ENCODE data around the gene CDK5RAP3.
A peak's percentile ranks its signal among the peaks of the same experiment; 100 is the strongest.

Gene CDK5RAP3

GRCh38 chr17:47941246-47942095, 29.4 kb upstream of the CDK5RAP3 start, which contains the start of gene PNPO (continued):
- TF ChIP-seq ZBTB8A (tag by site-specific recombination; IDR thresholded peaks at IDR 0.05) (peak; percentile 68; the same call in 1 of the 2 replicates), ZBTB21 (tag by site-specific recombination; IDR thresholded peaks at IDR 0.05) (0 out of 2 replicates have a peak, but pooled peaks have one; percentile 50), ZNF121 (tag by site-specific recombination; IDR thresholded peaks at IDR 0.05) (no peak), GLI2 (tag by site-specific recombination; IDR thresholded peaks at IDR 0.05; ENCODE audit: borderline replicate concordance, low read depth) (no peak), SP3 (tag by site-specific recombination; IDR thresholded peaks at IDR 0.05) (peak; percentile 86), ZNF518A (tag by site-specific recombination; conservative IDR thresholded peaks at IDR 0.05; ENCODE audit: low read depth) (no peak; the same call in 1 of the 2 replicates), ZNF169 (tag by site-specific recombination; IDR thresholded peaks at IDR 0.05) (no peak), ZNF660 (tag by site-specific recombination; IDR thresholded peaks at IDR 0.05) (peak; percentile 25; the same call in 1 of the 2 replicates), ZNF221 (tag by site-specific recombination; IDR thresholded peaks at IDR 0.05; ENCODE audit: borderline replicate concordance) (no peak), GLIS2 (tag by site-specific recombination; IDR thresholded peaks at IDR 0.05) (peak; percentile 91), ZNF16 (tag by site-specific recombination; IDR thresholded peaks at IDR 0.05; ENCODE audit: low read depth) (no peak), SP2 (tag by site-specific recombination; IDR thresholded peaks at IDR 0.05) (peak; percentile 98), ZNF354C (tag by site-specific recombination; IDR thresholded peaks at IDR 0.05; ENCODE audit: borderline replicate concordance, low read depth) (no peak), ZNF677 (tag by site-specific recombination; IDR thresholded peaks at IDR 0.05) (no peak), SCRT1 (tag by site-specific recombination; IDR thresholded peaks at IDR 0.05; ENCODE audit: borderline replicate concordance) (peak; percentile 77; the same call in 1 of the 2 replicates), ZNF394 (tag by site-specific recombination; IDR thresholded peaks at IDR 0.05; ENCODE audit: borderline replicate concordance) (no peak), ZNF184 (tag by site-specific recombination; IDR thresholded peaks at IDR 0.05) (no peak), ZNF366 (tag by site-specific recombination; conservative IDR thresholded peaks at IDR 0.05) (peak; percentile 90), ZNF785 (tag by site-specific recombination; IDR thresholded peaks at IDR 0.05) (no peak), ZNF114 (tag by site-specific recombination; IDR thresholded peaks at IDR 0.05) (no peak), ZNF585B (tag by site-specific recombination; IDR thresholded peaks at IDR 0.05) (no peak), ZNF747 (tag by site-specific recombination; IDR thresholded peaks at IDR 0.05) (no peak), ATF2 (tag by site-specific recombination; IDR thresholded peaks at IDR 0.05; ENCODE audit: low read depth) (no peak; the same call in 1 of the 2 replicates), ZEB2 (tag by site-specific recombination; IDR thresholded peaks at IDR 0.05) (peak; percentile 83), ZNF629 (tag by site-specific recombination; IDR thresholded peaks at IDR 0.05) (peak; percentile 69; the same call in 1 of the 2 replicates), ZNF776 (tag by site-specific recombination; IDR thresholded peaks at IDR 0.05; ENCODE audit: borderline replicate concordance) (no peak), PRDM4 (tag by site-specific recombination; IDR thresholded peaks at IDR 0.05) (no peak), GFI1B (tag by site-specific recombination; IDR thresholded peaks at IDR 0.05) (no peak), GLI4 (tag by site-specific recombination; IDR thresholded peaks at IDR 0.05) (no peak), REPIN1 (tag by site-specific recombination; IDR thresholded peaks at IDR 0.05; ENCODE audit: low read depth) (no peak), ZIC2 (tag by site-specific recombination; IDR thresholded peaks at IDR 0.05) (peak; percentile 90), ZNF670 (tag by site-specific recombination; IDR thresholded peaks at IDR 0.05; ENCODE audit: low read depth) (no peak), ZNF335 (tag by site-specific recombination; conservative IDR thresholded peaks at IDR 0.05) (peak; percentile 86)
